GM12878 (cell line): ENCODE data around the gene ATL3. TPM values are rescaled to one million over a fixed set of nuclear protein-coding genes. Genes with fewer than 3 reads are reported as not detected.

Experiments
- ATF3 ChIP-seq: IDR thresholded peaks from 2 replicates; pipeline ENCODE4 v1.6.1; 2011; ENCODE audit warnings: low read depth, mild to moderate bottlenecking, low read length, moderate library complexity, borderline replicate concordance; ENCODE audit errors: extremely low read depth
- ATF7 ChIP-seq: fragments of 450-650 bp; IDR thresholded peaks from 2 replicates; pipeline ENCODE4 v1.6.1; 2016; ENCODE audit warnings: low read depth, mild to moderate bottlenecking
- CHD2 ChIP-seq: IDR thresholded peaks from 2 replicates; pipeline ENCODE4 v1.6.1; 2011; ENCODE audit warnings: low read depth, low read length, improper control_type of control experiment, borderline replicate concordance
- EED ChIP-seq: sonication (generic); IDR thresholded peaks from 2 replicates; pipeline ENCODE4 v1.6.1; 2016; ENCODE audit warnings: antibody characterized with exemption, low read depth
- EZH2 ChIP-seq: IDR thresholded peaks from 2 replicates; pipeline ENCODE4 v1.6.1; 2012; ENCODE audit warnings: low read depth, mild to moderate bottlenecking, control low read depth, inconsistent platforms, low read length, borderline replicate concordance; ENCODE audit not compliant: control insufficient read depth
- FOXK2 ChIP-seq: fragments of 450-650 bp; IDR thresholded peaks from 2 replicates; pipeline ENCODE4 v1.6.1; 2017; ENCODE audit warnings: mild to moderate bottlenecking, moderate library complexity
- IKZF2 ChIP-seq, 2 experiments: fragments of 450-650 bp; IDR thresholded peaks; 2 replicates each; pipeline ENCODE4 v1.6.1; 2017; ENCODE audit warnings: mild to moderate bottlenecking in 2 of 2, moderate library complexity in 2 of 2
- IRF3 ChIP-seq: fragments of 450-650 bp; IDR thresholded peaks from 2 replicates; pipeline ENCODE4 v1.6.1; 2014; ENCODE audit warnings: mild to moderate bottlenecking
- KDM1A ChIP-seq: fragments of 200-600 bp; sonication (generic); IDR thresholded peaks from 2 replicates; pipeline ENCODE4 v1.6.1; 2016; ENCODE audit warnings: borderline replicate concordance
- NFYB ChIP-seq: IDR thresholded peaks from 2 replicates; pipeline ENCODE4 v1.6.1; 2011; ENCODE audit warnings: low read depth, mild to moderate bottlenecking, low read length, improper control_type of control experiment, moderate library complexity; ENCODE audit not compliant: insufficient read depth
- POLR2A ChIP-seq: IDR thresholded peaks from 2 replicates; pipeline ENCODE4 v1.6.1; 2011; ENCODE audit warnings: low read depth, mild to moderate bottlenecking, low read length
- POLR2AphosphoS2 ChIP-seq: IDR thresholded peaks from 2 replicates; pipeline ENCODE4 v1.6.1; 2011; ENCODE audit warnings: low read depth, mild to moderate bottlenecking, low read length, improper control_type of control experiment, moderate library complexity
- RFX5 ChIP-seq: IDR thresholded peaks from 2 replicates; pipeline ENCODE4 v1.6.1; 2011; ENCODE audit warnings: low read depth, low read length, improper control_type of control experiment
- SPI1 ChIP-seq: IDR thresholded peaks from 2 replicates; pipeline ENCODE4 v1.6.1; 2011; ENCODE audit warnings: low read depth, mild to moderate bottlenecking, low read length, moderate library complexity, borderline replicate concordance; ENCODE audit not compliant: insufficient read depth
- ZBTB11 ChIP-seq: fragments of 450-650 bp; formaldehyde crosslinking; IDR thresholded peaks from 2 replicates; pipeline ENCODE4 v1.5.0; 2022; ENCODE audit warnings: mild to moderate bottlenecking, missing genetic modification characterization
- ZBTB4 ChIP-seq: fragments of 450-650 bp; formaldehyde crosslinking; IDR thresholded peaks from 2 replicates; pipeline ENCODE4 v1.4.0; 2022; ENCODE audit warnings: mild to moderate bottlenecking, moderate library complexity
- ZNF687 ChIP-seq: fragments of 450-650 bp; IDR thresholded peaks from 2 replicates; pipeline ENCODE4 v1.6.1; 2017; ENCODE audit warnings: mild to moderate bottlenecking, moderate library complexity
- polyA plus RNA-seq, 11 experiments: library from polyadenylated mRNA; depleted of rRNA in 4 of 11; unstranded in 6 of 11; stranded (reverse) in 5 of 11; fragments of >200 nt; fragmentation: Nextera tagmentation in 4 of 11; fragmentation: Illumina TruSeq in 1 of 11; extraction: Ambion mirVana in 4 of 11; extraction: Trizol in 1 of 11; gene quantifications; 1 replicate in 1 of 11; 2 replicates in 10 of 11; pipeline versions ENCODE4 v1.2.1 to v1.2.3, GENCODE V29; 2011 to 2016; ENCODE audit warnings: inconsistent platforms in 2 of 11, missing spikeins in 2 of 11, low read depth in 1 of 11
- total RNA-seq, 4 experiments: library from RNA; depleted of rRNA in 3 of 4; stranded (reverse); fragments of >200 nt in 3 of 4; fragmentation: Illumina TruSeq in 1 of 4; extraction: Trizol in 1 of 4; gene quantifications; 2 replicates each; pipeline versions ENCODE4 v1.2.1 to v1.2.3, GENCODE V29; 2013 to 2021

The ATL3 gene
- total and polyA plus RNA-seq, 10 of the 15 experiments (the other 5 are each of a cell fraction or from before 2014, with no cell fraction given), result 12.0 to 36.0 (median 21.5) TPM

- TF ChIP-seq ZBTB11 (no peak), ZBTB4 (no peak), KDM1A (no peak), IRF3 (no peak), NFYB (0 out of 2 replicates have a peak, but pooled peaks have one; percentile 20), SPI1 (no peak), ZNF687 (no peak), POLR2AphosphoS2 (no peak), POLR2A (no peak), EZH2 (no peak), IKZF2 (IDR thresholded peaks at IDR 0.05) (no peak; a peak in 1 of 4 replicates), FOXK2 (no peak), ATF7 (0 out of 2 replicates have a peak, but pooled peaks have one; percentile 8), ATF3 (no peak), CHD2 (no peak), RFX5 (no peak), EED (no peak; the same call in 1 of the 2 replicates)
These were observed 9.7 kb upstream of the ATL3 start (continued) for GRCh38 chr11:63680834-63681320.
